ENCODE measurements around the gene FCGR3A.

DNA sequence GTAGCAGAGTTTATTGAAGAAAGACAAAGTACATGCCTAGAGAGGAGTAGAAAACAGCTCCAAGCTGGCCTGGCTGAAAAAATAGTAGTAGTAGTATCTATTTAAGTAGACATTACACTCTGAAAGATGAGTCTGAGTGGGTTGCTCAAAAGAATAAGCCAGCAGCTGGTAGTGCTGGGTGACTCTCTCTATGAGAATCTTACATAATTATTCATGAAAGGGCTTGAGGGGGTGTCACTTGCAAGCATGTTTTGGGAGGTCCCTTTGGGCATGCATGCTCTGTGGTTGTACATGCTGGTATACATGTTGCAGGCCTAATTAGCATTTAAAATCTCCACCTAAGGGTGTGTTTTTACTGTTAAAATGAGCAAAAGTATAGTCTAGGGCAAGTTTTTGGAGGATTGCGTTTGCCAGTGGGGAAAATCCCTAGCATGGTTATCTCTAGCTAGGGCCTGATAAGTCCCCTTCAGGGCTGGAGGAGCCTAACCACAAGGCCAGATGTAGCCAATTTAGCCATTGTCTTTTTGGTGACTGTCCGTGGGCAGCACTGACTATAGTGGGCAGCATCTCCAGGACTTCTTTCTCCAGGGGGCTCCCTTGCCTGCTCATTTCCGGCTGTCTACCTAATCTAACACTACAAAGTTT is 55.4 kb downstream of the FCGR3A start:
- TF ChIP-seq, protein P1, sequence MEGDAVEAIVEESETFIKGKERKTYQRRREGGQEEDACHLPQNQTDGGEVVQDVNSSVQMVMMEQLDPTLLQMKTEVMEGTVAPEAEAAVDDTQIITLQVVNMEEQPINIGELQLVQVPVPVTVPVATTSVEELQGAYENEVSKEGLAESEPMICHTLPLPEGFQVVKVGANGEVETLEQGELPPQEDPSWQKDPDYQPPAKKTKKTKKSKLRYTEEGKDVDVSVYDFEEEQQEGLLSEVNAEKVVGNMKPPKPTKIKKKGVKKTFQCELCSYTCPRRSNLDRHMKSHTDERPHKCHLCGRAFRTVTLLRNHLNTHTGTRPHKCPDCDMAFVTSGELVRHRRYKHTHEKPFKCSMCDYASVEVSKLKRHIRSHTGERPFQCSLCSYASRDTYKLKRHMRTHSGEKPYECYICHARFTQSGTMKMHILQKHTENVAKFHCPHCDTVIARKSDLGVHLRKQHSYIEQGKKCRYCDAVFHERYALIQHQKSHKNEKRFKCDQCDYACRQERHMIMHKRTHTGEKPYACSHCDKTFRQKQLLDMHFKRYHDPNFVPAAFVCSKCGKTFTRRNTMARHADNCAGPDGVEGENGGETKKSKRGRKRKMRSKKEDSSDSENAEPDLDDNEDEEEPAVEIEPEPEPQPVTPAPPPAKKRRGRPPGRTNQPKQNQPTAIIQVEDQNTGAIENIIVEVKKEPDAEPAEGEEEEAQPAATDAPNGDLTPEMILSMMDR (IDR thresholded peaks at IDR 0.05): no peak
- no peak for TF ChIP-seq POLR2A (IDR thresholded peaks at IDR 0.05)
